HG03460 (cell line): ENCODE data around the gene RILP.

Experiments
- ATAC-seq: cut with Tn5 transposase; IDR thresholded peaks from one replicate; pipeline ENCODE4 v1.9.1; 2021; ENCODE audit not compliant: unreplicated experiment

The RILP gene

DNA sequence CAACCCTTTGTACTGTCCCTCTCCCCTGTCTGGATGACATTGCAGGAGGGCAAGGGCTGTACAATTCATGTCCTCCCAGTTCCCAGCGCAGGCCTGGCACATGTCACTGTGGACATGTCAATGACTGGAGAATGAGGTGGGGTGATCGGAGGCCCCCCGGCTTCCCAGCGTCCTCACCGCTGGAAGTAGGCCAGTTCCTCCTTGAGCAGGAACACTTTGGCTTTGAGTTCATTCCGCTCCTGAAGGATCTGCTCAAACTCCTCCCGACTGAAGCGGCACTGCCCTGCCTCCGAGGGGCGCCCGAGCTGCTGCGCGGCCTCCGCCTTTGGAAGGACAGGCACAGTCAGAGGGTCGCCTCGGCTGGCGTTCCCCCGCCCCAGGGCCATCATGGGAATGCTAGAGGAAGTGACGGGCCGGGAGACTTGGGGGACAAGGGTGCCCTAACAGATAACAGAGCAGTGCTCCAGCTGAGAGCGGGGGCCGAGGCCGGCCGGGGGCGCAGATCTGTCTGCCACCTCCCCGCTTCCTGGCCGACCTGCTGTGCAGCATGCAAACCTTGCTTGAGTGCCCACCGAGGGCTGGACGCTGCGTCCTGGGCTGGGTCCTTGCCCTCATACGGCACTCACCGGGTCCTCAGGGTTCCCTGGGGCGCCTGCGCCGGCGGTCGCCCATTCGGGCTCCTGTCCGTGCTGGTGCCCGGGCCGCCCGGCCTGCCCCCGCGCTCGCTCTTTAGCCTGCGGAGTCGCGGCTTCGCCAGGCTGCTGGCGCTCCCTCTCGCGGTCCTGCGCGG lies 1.3 kb downstream of the RILP start:
- ATAC-seq = peak; percentile 4

DNA sequence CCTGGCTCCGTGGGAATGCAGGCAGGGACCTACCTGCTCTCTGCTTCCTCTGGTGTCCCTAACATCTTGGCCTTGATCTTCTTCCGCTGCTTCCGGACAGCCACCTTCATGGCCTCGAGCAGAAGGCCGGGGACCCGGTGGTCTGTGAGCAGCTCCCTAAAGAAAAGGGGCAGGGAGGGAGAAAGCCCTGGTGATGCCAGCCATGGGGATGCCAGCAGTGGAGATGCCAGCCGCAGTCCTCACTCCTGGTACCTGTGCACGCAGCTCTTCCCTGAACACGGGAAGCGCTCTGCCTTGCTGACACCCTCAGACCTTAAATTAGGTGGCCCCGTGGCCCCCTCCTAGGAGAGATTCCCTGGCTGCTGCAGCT lies 1.9 kb downstream of the RILP start:
- no peak for ATAC-seq

GRCh38 chr17:1646199-1646875 lies 3.3 kb downstream of the RILP start:
- ATAC-seq = no peak

DNA sequence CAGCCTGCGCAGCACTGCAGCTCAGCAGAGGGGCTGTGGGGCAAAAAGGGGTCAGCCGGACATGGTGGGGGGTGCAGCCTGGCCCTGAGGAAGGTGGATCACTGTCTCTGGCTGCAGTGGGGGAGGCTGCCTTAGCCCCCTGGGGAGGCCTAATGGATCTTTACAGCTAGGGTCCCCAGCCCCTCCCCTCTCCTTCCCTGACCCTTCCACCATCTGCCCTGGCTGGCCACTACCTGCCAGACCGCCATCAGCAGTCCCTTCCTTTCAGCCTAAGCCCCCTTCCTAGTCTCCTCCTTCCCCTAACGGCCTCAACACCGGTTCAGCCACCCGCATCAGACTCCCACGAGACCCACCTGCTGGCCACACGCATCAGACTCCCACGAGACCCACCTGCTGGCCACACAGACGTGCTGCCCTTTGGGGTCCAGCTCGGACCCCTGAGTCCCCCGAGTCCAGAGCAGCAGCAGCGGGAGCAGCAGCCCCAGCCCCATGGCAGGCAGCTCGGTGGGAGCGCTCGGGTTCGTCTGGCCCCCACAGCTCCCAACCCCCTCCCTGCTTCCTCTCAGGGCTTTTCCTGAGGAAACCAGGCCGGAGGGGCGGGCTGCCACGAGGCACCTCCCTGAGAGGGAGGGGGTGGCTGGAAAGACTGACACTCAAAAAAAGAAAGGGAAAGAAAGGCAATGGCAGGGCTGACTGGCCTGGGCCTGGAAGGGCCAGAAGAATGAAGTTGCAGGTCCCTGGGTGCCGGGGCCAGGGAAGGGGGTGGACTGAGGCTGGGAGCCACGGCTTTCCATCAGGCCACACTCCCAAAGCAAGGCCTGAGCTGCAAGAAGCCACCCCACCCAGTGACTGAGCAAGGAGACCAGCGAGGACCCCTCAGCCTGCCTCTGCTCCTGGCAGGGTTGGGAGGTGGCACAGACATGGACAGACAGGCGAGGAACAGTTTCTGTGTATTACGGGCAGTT lies 4.2 kb downstream of the RILP start, which contains the start of gene SCARF1:
Gene SCARF1 (minus strand): TSS at position 526 of the 965 bp plus-strand sequence. CDS start 35 bp downstream, at position 491.
- no peak for ATAC-seq

DNA sequence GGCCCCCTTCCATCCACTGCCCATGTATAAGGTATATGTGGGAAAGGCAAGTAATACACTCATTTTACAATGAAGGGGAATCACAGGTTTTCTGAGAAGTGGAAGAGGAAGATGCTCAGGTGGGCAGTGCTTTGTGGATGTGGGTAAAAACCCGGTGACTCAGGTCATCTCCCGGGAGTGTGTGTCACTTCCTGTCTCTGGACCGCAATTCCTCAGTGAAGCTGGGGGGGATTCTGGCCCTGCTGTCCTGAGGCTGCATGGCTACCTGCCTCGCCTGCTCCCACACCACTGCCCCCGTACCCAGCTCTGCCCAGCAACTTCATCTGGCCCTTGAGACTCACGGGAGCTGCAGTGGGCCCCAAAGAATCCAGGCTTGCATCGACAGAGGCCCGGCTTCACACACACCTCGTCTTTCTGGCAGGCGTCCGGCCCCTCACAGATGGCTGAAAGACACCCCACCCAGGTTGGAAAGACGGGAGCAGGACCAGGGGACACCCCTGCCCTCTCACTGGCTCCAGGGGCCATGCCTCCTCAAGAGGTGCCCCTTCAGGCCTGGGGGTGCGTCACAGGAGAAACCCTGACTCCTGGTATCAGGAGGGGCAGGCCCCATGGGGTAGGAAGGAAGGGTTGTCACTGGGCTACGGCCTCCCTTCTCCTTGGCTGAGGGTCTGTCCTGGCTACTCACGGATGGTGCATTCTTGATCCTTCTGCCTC lies 5.0 kb downstream of the RILP start:
- no peak for ATAC-seq

GRCh38 chr17:1643999-1644492 lies 5.6 kb downstream of the RILP start:
- ATAC-seq = no peak

- ATAC-seq = no peak
Measured at GRCh38 chr17:1643293-1643998, 6.2 kb downstream of the RILP start.

DNA sequence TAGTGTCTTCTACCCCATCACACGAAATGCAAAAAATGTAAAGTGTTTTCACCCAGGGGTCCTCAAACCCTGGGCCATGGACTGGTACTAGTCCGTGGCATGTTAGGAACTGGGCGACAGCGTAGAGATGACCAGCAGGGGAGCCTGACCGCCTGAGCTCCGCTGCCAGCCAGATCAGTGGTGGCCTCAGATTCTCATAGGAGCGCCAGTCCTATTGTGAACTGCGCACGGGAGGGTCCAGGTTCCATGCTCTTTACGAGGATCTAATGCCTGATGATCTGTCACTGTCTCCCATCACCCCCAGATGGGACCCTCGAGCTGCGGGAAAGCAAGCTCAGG lies 8.6 kb downstream of the RILP start:
- ATAC-seq = no peak

- ATAC-seq = no peak
Measured at GRCh38 chr17:1640329-1641064, 9.2 kb downstream of the RILP start.

DNA sequence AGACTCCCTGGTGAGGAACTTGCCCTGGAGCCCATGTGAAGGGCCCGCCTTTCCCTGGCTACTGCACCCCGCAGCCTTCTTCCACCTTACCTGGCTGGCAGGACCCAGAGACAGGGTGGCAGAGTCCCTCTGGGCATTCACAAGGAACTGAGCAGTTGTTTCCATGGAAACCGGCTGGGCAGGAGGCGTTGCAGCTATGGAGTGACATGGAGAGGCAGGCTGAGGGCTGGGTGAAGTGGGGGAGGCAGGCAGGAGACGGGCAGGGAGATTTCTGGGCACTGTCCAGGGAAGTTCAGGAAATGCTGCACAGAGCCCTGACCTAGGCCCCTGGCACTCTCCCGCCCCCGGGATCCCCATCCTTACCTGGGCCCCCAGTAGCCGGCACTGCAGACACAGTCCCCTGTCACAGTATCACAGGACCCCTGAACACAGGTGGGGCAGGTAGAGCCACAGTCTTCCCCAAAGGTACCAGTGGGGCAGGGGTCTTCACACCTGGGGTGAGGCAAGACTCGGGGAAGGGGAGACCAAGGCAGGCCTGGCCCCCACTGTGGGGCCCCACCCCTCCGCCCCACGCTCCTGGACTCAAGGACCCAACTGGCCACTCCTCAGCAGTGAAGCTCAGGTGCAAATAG lies 10.0 kb downstream of the RILP start:
- no peak for ATAC-seq

- no peak for ATAC-seq
Measured at GRCh38 chr17:1638624-1639300, 10.9 kb downstream of the RILP start.

GRCh38 chr17:1638171-1638590 lies 11.5 kb downstream of the RILP start:
- ATAC-seq = no peak

DNA sequence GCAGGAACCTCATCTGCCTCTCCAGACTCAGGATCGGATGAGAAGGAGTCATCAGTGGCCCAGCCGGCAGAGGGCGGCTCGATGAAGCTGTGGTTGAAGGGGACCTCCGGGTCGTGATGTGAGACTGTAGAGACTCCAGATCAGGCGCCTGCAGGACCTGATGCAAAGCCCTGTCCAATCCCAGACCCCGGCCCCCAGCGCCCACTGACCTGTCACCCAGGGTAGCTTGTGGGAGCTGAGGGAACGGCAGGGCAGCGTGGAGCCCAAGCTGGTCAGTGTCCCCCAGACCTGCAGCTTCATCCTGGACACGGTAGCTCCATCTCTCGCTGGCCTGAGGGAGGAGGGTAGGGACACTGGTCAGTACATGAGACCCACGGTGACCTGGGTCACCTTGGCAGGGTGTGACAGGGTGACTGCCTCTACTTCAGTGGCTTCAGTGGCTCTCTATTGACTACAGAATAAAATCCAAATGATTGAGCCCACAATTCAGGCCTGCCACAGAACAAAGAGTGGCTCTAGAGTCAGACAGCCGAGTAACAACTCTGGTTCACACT lies 12.9 kb downstream of the RILP start:
- no peak for ATAC-seq

DNA sequence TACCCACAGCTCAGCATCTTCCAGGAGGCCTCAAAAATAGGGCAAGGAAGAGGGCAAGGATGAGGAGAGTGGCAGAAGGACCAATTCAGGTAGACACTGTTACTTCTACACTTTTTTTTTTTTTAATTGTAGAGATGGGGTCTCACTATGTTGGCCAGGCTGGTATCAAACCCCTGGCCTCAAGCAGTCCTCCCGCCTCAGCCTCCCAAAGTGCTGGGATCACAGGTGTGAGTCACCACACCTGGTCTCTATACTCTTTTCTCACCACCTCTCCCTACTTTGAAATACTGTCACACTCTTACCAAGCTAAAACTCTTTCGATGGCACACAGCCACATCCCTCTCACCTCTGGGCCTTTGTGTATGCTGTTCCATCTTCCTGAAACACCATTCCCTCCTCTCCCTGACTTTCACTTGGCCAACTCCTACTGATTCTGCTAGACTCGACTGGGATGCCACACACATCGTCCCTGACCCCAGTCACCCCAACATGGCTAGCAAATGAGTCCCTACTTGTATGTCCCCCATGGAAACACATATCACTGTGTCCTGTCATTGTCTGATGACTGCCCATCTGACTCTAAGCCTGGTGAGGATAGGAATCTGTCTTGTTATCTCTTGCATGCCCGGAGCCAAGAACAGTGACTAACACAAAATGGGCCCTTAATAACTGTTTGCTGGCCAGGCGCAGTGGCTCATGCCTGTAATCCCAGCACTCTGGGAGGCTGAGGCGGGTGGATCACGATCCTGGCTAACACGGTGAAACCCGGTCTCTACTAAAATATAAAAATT lies 13.8 kb downstream of the RILP start:
- no peak for ATAC-seq

DNA sequence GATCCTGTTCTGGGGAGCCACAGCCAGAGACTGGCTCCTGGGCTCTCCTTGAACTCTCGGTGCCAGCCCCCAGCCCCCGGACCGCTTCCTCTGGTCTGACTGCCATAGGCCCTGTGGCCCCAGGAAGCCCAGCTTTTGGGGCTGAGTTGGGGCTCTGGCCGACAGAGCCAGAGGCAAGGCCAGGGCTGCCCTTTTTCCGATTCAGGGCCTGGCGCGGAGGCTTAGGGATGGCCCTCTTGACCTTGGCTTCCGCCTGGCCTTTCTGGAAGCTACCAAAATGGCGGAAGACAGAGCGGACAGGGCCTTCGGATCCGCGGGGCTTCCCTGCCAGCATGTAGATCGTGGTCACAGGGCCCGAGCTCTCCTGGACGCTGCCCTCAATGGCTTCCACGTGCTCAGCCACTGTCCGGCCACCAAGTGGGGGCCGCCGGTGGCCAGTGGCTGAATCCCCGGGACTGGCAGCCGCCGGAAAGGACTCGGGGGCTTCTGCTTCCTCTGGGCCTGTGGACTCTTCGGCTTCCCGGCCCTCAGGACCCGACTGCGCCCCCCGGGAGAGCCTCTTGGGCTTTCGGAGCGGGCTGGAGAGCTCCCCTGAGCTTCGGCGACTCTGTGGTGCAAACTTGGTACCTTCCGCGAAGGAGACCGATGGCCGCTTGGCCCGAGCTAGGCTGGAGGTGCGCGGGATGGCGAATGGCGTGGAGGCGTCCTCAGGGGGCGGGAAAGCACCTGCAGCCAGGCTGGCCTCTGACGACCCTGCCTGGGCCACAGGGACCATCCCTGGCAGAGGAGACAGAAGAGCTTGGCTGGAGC lies 14.6 kb downstream of the RILP start:
- no peak for ATAC-seq

- no peak for ATAC-seq
Measured at GRCh38 chr17:1630662-1631061, 19.0 kb downstream of the RILP start.
